Muscle layer of duodenum (tissue), 2 donors: Measurements from ENCODE around the gene ACSF2.
"Not testable (repeated sequence)": the region's sequence is repeated elsewhere in the genome, so short reads cannot be mapped to it uniquely, and the experiment has no call there.

Experiments used
- H3K27ac ChIP-seq: one replicate; pipeline ENCODE4 v1.7.0; 2013; ENCODE audit warnings: mild to moderate bottlenecking, low read length
- H3K27me3 ChIP-seq: one replicate; pipeline ENCODE4 v1.7.0; 2013; ENCODE audit warnings: low read depth, mild to moderate bottlenecking, control low read depth, low read length
- H3K36me3 ChIP-seq, 2 donors: one replicate each; pipeline ENCODE4 v1.7.0; 2013; ENCODE audit warnings: low read length in 2 of 2, control low read depth in 1 of 2, mild to moderate bottlenecking in 1 of 2; ENCODE audit not compliant: insufficient read depth in 2 of 2, control insufficient read depth in 1 of 2
- H3K4me1 ChIP-seq, 2 donors: one replicate each; pipeline ENCODE4 v1.7.0; 2013; ENCODE audit warnings: low read length in 2 of 2, mild to moderate bottlenecking in 2 of 2, control low read depth in 1 of 2, moderate library complexity in 1 of 2; ENCODE audit not compliant: insufficient read depth in 2 of 2, control insufficient read depth in 1 of 2
- H3K4me3 ChIP-seq, 2 donors: one replicate each; pipeline ENCODE4 v1.7.0; 2013; ENCODE audit warnings: low read length in 2 of 2, low read depth in 1 of 2, mild to moderate bottlenecking in 1 of 2
- H3K9me3 ChIP-seq, 2 donors: one replicate each; pipeline ENCODE4 v1.7.0; 2013; ENCODE audit warnings: low read length in 2 of 2, control low read depth in 1 of 2, mild to moderate bottlenecking in 1 of 2; ENCODE audit not compliant: control insufficient read depth in 1 of 2
- donor health status: healthy.

Gene ACSF2

GRCh38 chr17:50475775-50476544 is 49.9 kb downstream of the ACSF2 start:
- H3K27ac ChIP-seq, H3K4me3 ChIP-seq: not testable (repeated sequence)

GRCh38 chr17:50476545-50477315 is 50.7 kb downstream of the ACSF2 start:
- Histone ChIP-seq H3K4me1 (peaks cover 0 to 18% of the 10 kb centered on the region in 2 donors), H3K27me3 (no peaks in the 10 kb centered on the region), H3K4me3 (no peak overlapping the region), H3K36me3 (peaks cover 0 to 4% of the 10 kb centered on the region in 2 donors), H3K27ac (no peak overlapping the region), H3K9me3 (no peaks in the 10 kb centered on the region)

More at GRCh38 chr17:50475775-50476544, 49.9 kb downstream of the ACSF2 start:
- H3K27me3 ChIP-seq, H3K36me3 ChIP-seq, H3K9me3 ChIP-seq: not testable (repeated sequence)
- peaks cover 0 to 18% of the 10 kb centered on the region in 2 donors for H3K4me1 ChIP-seq

DNA sequence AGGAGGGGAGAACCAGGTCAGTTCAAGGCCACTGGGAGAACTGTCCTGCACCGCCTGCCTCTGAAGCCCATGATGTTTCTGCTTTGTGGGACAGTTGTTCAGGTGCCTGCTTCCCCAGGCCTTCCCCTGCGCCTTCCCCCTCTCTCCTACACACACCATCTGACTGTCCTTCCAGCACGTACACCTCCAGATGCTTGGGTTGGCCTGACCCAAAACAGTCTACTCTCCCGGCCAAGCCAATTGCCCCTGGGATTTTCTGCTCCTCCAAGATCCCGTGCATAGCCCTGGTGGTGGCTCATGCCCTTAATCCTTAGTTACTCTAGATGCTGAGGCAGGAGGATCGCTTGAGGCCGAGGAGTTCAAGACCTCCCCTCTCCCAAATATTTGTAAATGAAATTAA is 52.0 kb downstream of the ACSF2 start:
- no peaks in the 10 kb centered on the region for H3K9me3 ChIP-seq
- H3K27ac ChIP-seq: peak overlapping the region; percentile 79
- peak overlapping the region; percentile 21 to 75 for H3K4me3 ChIP-seq

GRCh38 chr17:50478391-50479381 is 52.7 kb downstream of the ACSF2 start, which contains the start of gene RSAD1:
Gene RSAD1, plus strand, starts transcription at chr17:50478860. Its CDS starts 25 bp downstream, at chr17:50478885.
- H3K27ac ChIP-seq: peak within 1 kb of the TSS; percentile 79
- H3K4me3 ChIP-seq: peak within 1 kb of the TSS; percentile 75 to 90
- peaks cover 0 to 28% of the 10 kb centered on the region in 2 donors for H3K4me1 ChIP-seq
- H3K9me3 ChIP-seq: no peaks in the 10 kb centered on the region
- H3K27me3 ChIP-seq: no peaks in the 10 kb centered on the region
- peaks cover 4 to 6% of the 10 kb centered on the region in 2 donors for H3K36me3 ChIP-seq

More for the DNA sequence above, 52.0 kb downstream of the ACSF2 start:
- Histone ChIP-seq H3K27me3 (no peaks in the 10 kb centered on the region), H3K4me1 (peaks cover 0 to 24% of the 10 kb centered on the region in 2 donors), H3K36me3 (peaks cover 0 to 4% of the 10 kb centered on the region in 2 donors)

DNA sequence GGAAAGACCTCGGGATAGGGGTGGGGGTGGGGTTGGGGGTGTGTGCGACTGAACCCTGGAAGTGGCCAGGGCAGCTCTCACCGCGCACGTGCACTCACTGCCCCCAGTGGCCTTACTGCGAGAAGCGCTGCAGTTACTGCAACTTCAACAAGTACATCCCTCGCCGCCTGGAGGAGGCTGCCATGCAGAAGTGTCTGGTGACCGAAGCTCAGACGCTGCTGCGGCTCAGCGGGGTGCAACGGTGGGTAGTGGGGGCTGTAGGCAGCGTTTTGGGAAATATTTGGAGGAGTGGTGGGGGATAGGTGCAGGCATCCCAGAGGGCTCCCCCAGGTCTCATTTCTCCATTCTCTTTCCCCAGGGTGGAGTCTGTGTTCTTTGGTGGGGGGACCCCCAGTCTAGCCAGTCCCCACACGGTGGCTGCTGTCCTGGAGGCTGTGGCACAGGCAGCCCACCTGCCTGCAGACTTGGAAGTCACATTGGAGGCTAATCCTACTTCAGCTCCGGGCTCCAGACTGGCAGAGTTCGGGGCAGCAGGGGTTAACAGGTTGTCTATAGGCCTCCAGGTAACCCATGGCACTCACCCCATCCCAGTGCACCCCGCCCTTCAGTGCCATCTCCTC is 53.6 kb downstream of the ACSF2 start:
- Histone ChIP-seq H3K27ac (no peak overlapping the region), H3K9me3 (no peaks in the 10 kb centered on the region), H3K4me1 (peaks cover 0 to 28% of the 10 kb centered on the region in 2 donors), H3K27me3 (no peaks in the 10 kb centered on the region), H3K36me3 (peaks cover 13 to 16% of the 10 kb centered on the region in 2 donors), H3K4me3 (peak overlapping the region; percentile 75 to 90)

DNA sequence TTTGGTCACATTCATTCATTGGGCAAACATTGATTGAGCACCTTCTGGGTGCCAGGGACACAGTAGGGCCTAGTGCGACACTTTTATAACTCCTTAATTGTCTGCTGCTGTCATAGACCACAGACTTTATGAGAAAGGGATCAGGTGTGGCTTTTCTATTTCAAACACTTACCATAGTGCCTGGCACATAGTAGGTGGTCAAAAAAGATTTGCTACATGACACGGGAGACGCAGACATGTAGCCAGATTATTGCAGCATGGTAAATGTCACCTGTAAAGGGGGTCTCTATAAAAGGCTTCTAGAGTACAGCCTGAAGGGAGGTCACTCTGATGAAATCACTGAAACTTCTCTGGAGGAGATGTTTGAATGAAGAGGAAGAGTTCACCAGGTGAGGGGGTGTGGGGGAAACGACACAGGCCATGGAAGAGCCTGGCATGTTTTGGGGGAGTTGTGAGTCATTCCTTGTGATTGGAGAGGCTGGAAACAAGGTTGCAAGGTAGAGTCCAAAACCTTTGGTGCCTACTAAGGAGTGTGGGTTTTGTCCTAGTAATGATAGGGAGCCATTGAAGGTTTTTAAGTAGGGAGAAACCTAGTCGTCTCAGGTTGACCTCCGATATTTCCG is 54.2 kb downstream of the ACSF2 start:
- Histone ChIP-seq H3K27ac (no peak overlapping the region), H3K27me3 (no peaks in the 10 kb centered on the region), H3K9me3 (no peaks in the 10 kb centered on the region), H3K4me1 (peaks cover 0 to 28% of the 10 kb centered on the region in 2 donors), H3K36me3 (peaks cover 19 to 22% of the 10 kb centered on the region in 2 donors), H3K4me3 (peak overlapping the region in 1 of 2 donors; percentile 75)

- Histone ChIP-seq H3K9me3 (no peaks in the 10 kb centered on the region), H3K4me1 (peaks cover 0 to 28% of the 10 kb centered on the region in 2 donors), H3K4me3 (no peak overlapping the region), H3K27ac (no peak overlapping the region), H3K27me3 (no peaks in the 10 kb centered on the region), H3K36me3 (peaks cover 24 to 29% of the 10 kb centered on the region in 2 donors)
Observed at GRCh38 chr17:50480854-50481490, 55.0 kb downstream of the ACSF2 start.

GRCh38 chr17:50481648-50482047 is 55.6 kb downstream of the ACSF2 start:
- H3K27me3 ChIP-seq: no peaks in the 10 kb centered on the region
- H3K9me3 ChIP-seq: no peaks in the 10 kb centered on the region
- H3K4me1 ChIP-seq: peaks cover 0 to 28% of the 10 kb centered on the region in 2 donors
- no peak overlapping the region for H3K4me3 ChIP-seq
- peaks cover 24 to 31% of the 10 kb centered on the region in 2 donors for H3K36me3 ChIP-seq
- H3K27ac ChIP-seq: peak overlapping the region; percentile 63

DNA sequence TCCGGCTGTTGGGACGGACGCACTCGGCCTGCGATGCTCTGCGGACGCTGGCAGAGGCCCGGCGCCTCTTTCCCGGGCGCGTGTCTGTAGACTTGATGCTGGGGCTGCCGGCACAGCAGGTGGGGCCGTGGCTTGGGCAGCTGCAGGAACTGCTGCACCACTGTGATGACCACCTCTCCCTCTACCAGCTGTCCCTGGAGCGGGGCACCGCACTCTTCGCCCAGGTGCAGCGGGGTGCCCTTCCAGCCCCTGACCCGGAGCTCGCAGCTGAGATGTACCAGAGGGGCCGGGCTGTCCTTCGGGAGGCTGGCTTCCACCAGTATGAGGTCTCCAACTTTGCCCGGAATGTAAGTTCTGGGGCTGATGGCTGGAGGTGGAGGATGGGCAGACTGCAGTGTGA is 56.1 kb downstream of the ACSF2 start:
- no peak overlapping the region for H3K4me3 ChIP-seq
- H3K36me3 ChIP-seq: peaks cover 24 to 31% of the 10 kb centered on the region in 2 donors
- H3K27ac ChIP-seq: peak overlapping the region; percentile 63
- no peaks in the 10 kb centered on the region for H3K27me3 ChIP-seq
- H3K9me3 ChIP-seq: no peaks in the 10 kb centered on the region
- peaks cover 0 to 28% of the 10 kb centered on the region in 2 donors for H3K4me1 ChIP-seq

GRCh38 chr17:50482516-50482915 is 56.5 kb downstream of the ACSF2 start:
- Histone ChIP-seq H3K36me3 (peaks cover 24 to 31% of the 10 kb centered on the region in 2 donors), H3K4me1 (peaks cover 0 to 28% of the 10 kb centered on the region in 2 donors), H3K9me3 (no peaks in the 10 kb centered on the region), H3K27me3 (no peaks in the 10 kb centered on the region), H3K27ac (peak overlapping the region; percentile 63), H3K4me3 (no peak overlapping the region)
